BJ (cell line): Measurements from ENCODE around the gene GFOD2. TPM values are rescaled to one million over a fixed set of nuclear protein-coding genes. Genes with fewer than 3 reads are reported as not detected.

Experiments
- CTCF ChIA-PET: fragments of 350-600 bp; formaldehyde crosslinking; extraction: SDS; loops from one replicate; lab custom pipeline; 2021; ENCODE audit warnings: antibody characterized with exemption, inconsistent platforms; lab: Yijun Ruan, JAX
- POLR2A ChIA-PET: fragments of 300-600 bp; sonication (Branson Sonifier 250); formaldehyde crosslinking; extraction: SDS; loops from one replicate; lab custom pipeline; 2021; ENCODE audit warnings: antibody characterized with exemption; lab: Charles Lee
- DNase-seq: peaks from one replicate; pipeline ENCODE4 v3.0.0-alpha.2; 2011; ENCODE audit warnings: low read depth
- H3K27me3 ChIP-seq: 2 replicates; pipeline ENCODE4 v1.6.0; 2011; ENCODE audit warnings: low read length; ENCODE audit not compliant: control insufficient read depth, insufficient read depth
- H3K36me3 ChIP-seq: 2 replicates; pipeline ENCODE4 v1.5.1; 2011; ENCODE audit warnings: low read length; ENCODE audit not compliant: control insufficient read depth, insufficient read depth
- H3K4me3 ChIP-seq: 2 replicates; pipeline ENCODE4 v1.5.1; 2011; ENCODE audit warnings: low read depth, mild to moderate bottlenecking, control low read depth, low read length
- CTCF ChIP-seq: IDR thresholded peaks from 2 replicates; pipeline ENCODE4 v1.5.1; 2011; ENCODE audit warnings: low read depth, mild to moderate bottlenecking, control low read depth, inconsistent platforms, low read length, moderate library complexity; ENCODE audit not compliant: insufficient read depth
- polyA plus RNA-seq: library from polyadenylated mRNA; depleted of rRNA; stranded (reverse); fragments of >200 nt; gene quantifications from 2 replicates; pipeline ENCODE4 v1.2.3, GENCODE V29; 2011

The GFOD2 gene
- polyA plus RNA-seq, 1 experiment = 13.6 TPM

- no peaks in the 10 kb centered on the region for H3K27me3 ChIP-seq
- 0 out of 2 replicates have a peak, but pooled peaks cover 3% of the 10 kb centered on the region for H3K36me3 ChIP-seq
- no peak overlapping the region for H3K4me3 ChIP-seq
- no peak for DNase-seq
- ChIA-PET CTCF (interaction anchor here (1.0 to 2.0 kb wide), 4 partner anchors 114 to 251 kb away, joined by 3 to 12 read pairs (median 3); no protein-coding TSS in a partner anchor), POLR2A (no interaction called here)
- no peak for TF ChIP-seq CTCF
Observed at GRCh38 chr16:67674851-67675578, 44.1 kb downstream of the GFOD2 start.

- POLR2A ChIA-PET = no interaction called here
- TF ChIP-seq CTCF = no peak
- no peak for DNase-seq
- H3K4me3 ChIP-seq = no peak overlapping the region
- no peaks in the 10 kb centered on the region for H3K27me3 ChIP-seq
- CTCF ChIA-PET = interaction anchor here (0.6 to 12.1 kb wide), 18 partner anchors 8 to 633 kb away, joined by 3 to 208 read pairs (median 6); partner anchors contain the start of genes CTCF, GFOD2, PSMB10 and RANBP10
- H3K36me3 ChIP-seq = 0 out of 2 replicates have a peak, but pooled peaks cover 3% of the 10 kb centered on the region
Observed at GRCh38 chr16:67673712-67674580, 45.2 kb downstream of the GFOD2 start.

GRCh38 chr16:67672739-67673662 lies 46.1 kb downstream of the GFOD2 start:
- POLR2A ChIA-PET = no interaction called here

GRCh38 chr16:67672306-67672705 lies 46.8 kb downstream of the GFOD2 start:
- no peak for DNase-seq
- CTCF ChIA-PET = interaction anchor here (0.6 to 12.1 kb wide), 44 partner anchors 9 to 389 kb away, joined by 3 to 208 read pairs (median 5); partner anchors contain the start of genes CARMIL2, CTCF, GFOD2 and NRN1L

More at GRCh38 chr16:67672739-67673662, 46.1 kb downstream of the GFOD2 start:
- no peak overlapping the region for H3K4me3 ChIP-seq
- CTCF ChIA-PET = interaction anchor here (0.5 to 12.1 kb wide), 46 partner anchors 9 to 389 kb away, joined by 3 to 208 read pairs (median 5); partner anchors contain the start of genes CARMIL2, CTCF, GFOD2 and NRN1L
- no peaks in the 10 kb centered on the region for H3K27me3 ChIP-seq
- no peak for DNase-seq
- 0 out of 2 replicates have a peak, but pooled peaks cover 3% of the 10 kb centered on the region for H3K36me3 ChIP-seq
- TF ChIP-seq CTCF = peak; percentile 89

More at GRCh38 chr16:67672306-67672705, 46.8 kb downstream of the GFOD2 start:
- Histone ChIP-seq H3K27me3 (no peaks in the 10 kb centered on the region), H3K36me3 (0 out of 2 replicates have a peak, but pooled peaks cover 3% of the 10 kb centered on the region), H3K4me3 (no peak overlapping the region)
- no peak for TF ChIP-seq CTCF
- POLR2A ChIA-PET = no interaction called here
